ENCODE data around the gene FBLN1. TPM values are rescaled to one million over a fixed set of nuclear protein-coding genes. Genes with fewer than 3 reads are reported as not detected.
A peak's percentile ranks its signal among the peaks of the same experiment; 100 is the strongest.

Gene FBLN1
- total and polyA plus RNA-seq, 9 of the 15 experiments (the other 6 are each of a cell fraction or from before 2014, with no cell fraction given), result 0.66 TPM; not detected in 8

DNA sequence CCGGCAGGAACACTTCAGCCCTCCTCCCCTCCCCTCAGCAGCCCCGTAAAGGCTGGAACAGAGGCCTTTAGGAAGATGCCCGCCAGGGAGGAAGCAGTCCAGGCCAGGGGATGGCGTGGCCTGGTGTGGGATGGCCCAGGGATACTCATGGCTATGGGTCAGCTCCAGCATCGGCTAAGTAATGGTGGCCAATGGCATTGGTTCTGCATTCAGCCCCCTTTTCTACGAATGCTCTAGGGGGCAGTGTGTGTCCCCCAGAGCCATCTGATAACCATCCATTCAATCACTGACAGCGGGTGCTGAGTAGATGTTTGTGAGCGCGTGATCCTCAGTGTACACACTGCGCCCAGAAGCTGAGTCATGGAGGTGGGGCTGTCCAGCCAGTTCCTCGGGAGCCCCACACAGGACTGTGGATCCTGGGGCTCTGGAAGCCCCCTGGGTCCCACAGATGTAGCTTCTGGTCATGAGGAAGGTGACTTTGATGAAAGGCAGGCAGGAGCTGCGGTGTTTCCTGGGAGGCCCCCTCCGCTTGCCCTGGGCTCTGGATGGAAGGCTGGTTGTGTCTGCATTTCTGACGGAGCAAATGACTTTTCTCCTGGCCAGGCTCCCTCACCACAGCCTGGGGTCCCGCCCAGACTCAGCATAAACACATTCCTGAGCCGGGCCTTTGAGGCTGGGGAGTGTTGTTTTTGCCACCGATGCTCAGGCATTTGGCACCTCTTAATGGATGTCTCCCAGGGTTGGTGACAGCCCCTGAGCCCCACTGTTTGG, 46.5 kb downstream of the FBLN1 start:
- intact Hi-C loops (cut with micrococcal nuclease) (no loop called here), in situ Hi-C loops (cut with MboI) (no loop called here)
- Histone ChIP-seq H3K4me1 (replicated peaks in 1 of 2; ENCODE audit: control insufficient read depth in 2 of 2, insufficient read depth in 2 of 2, low read length in 2 of 2) (peaks cover 0 to 11% of the 10 kb centered on the region in 2 experiments; a peak in 2 of 5 replicates), H3K4me3 (no peak overlapping the region), H3K9me1 (ENCODE audit: control insufficient read depth, insufficient read depth, low read length) (no peaks in the 10 kb centered on the region), H3K27ac (ENCODE audit: extremely low read depth, low read depth, low read length) (no peak overlapping the region), H4K20me1 (replicated peaks; ENCODE audit: control insufficient read depth, insufficient read depth, low read length) (no peaks in the 10 kb centered on the region), H3K9me3 (replicated peaks; ENCODE audit: control insufficient read depth, insufficient read depth, low read depth, low read length) (no peaks in the 10 kb centered on the region; the same call in 1 of the 2 replicates), H3K27me3 (ENCODE audit: control insufficient read depth in 2 of 2, insufficient read depth in 2 of 2, low read length in 2 of 2) (peaks cover 2 to 24% of the 10 kb centered on the region in 2 experiments; a peak in 2 of 5 replicates), H2AFZ (ENCODE audit: low read depth, low read length) (no peak overlapping the region), H3K4me2 (ENCODE audit: insufficient read depth, low read length) (no peak overlapping the region), H3K9ac (ENCODE audit: insufficient read depth in 1 of 2, low read depth in 2 of 2, low read length in 2 of 2) (no peak overlapping the region), H3K79me2 (ENCODE audit: control insufficient read depth, insufficient read depth, low read length) (no peaks in the 10 kb centered on the region), H3K36me3 (ENCODE audit: control insufficient read depth, insufficient read depth, low read length) (no peaks in the 10 kb centered on the region)
- 1% methylated on average over 15 of the region's 17 CpGs for WGBS (ENCODE audit: insufficient coverage, low coverage, missing lambda C conversion rate)
- POLR2A ChIA-PET, result interaction anchor here (0.6 kb wide), 2 partner anchors 24 to 845 kb away, joined by 3 read pairs; no protein-coding TSS in a partner anchor
- DNase-seq (ENCODE audit: extremely low read depth in 1 of 4, low spot score in 3 of 4) (peak; percentile 37 to 49 (median 40)), ATAC-seq (peak; percentile 80), FAIRE-seq (no peak)
- CTCF ChIA-PET (ENCODE audit: low intra/inter-chr PET ratio), result interaction anchor here (0.5 to 0.6 kb wide), 2 partner anchors 280 to 463 kb away, joined by 3 read pairs; no protein-coding TSS in a partner anchor
- BruUV-seq (replicated peaks), result no TSS peak
- TF ChIP-seq, protein P1, sequence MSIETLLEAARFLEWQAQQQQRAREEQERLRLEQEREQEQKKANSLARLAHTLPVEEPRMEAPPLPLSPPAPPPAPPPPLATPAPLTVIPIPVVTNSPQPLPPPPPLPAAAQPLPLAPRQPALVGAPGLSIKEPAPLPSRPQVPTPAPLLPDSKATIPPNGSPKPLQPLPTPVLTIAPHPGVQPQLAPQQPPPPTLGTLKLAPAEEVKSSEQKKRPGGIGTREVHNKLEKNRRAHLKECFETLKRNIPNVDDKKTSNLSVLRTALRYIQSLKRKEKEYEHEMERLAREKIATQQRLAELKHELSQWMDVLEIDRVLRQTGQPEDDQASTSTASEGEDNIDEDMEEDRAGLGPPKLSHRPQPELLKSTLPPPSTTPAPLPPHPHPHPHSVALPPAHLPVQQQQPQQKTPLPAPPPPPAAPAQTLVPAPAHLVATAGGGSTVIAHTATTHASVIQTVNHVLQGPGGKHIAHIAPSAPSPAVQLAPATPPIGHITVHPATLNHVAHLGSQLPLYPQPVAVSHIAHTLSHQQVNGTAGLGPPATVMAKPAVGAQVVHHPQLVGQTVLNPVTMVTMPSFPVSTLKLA (conservative IDR thresholded peaks at IDR 0.05), result peak; percentile 21 to 62; a peak in 2 of 4 replicates
- TF ChIP-seq, protein P2, sequence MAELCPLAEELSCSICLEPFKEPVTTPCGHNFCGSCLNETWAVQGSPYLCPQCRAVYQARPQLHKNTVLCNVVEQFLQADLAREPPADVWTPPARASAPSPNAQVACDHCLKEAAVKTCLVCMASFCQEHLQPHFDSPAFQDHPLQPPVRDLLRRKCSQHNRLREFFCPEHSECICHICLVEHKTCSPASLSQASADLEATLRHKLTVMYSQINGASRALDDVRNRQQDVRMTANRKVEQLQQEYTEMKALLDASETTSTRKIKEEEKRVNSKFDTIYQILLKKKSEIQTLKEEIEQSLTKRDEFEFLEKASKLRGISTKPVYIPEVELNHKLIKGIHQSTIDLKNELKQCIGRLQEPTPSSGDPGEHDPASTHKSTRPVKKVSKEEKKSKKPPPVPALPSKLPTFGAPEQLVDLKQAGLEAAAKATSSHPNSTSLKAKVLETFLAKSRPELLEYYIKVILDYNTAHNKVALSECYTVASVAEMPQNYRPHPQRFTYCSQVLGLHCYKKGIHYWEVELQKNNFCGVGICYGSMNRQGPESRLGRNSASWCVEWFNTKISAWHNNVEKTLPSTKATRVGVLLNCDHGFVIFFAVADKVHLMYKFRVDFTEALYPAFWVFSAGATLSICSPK (IDR thresholded peaks at IDR 0.05; ENCODE audit: borderline replicate concordance), result no peak
- TF ChIP-seq, protein P3, sequence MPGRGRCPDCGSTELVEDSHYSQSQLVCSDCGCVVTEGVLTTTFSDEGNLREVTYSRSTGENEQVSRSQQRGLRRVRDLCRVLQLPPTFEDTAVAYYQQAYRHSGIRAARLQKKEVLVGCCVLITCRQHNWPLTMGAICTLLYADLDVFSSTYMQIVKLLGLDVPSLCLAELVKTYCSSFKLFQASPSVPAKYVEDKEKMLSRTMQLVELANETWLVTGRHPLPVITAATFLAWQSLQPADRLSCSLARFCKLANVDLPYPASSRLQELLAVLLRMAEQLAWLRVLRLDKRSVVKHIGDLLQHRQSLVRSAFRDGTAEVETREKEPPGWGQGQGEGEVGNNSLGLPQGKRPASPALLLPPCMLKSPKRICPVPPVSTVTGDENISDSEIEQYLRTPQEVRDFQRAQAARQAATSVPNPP (IDR thresholded peaks at IDR 0.05; ENCODE audit: borderline replicate concordance, insufficient read depth, insufficient read length), result no peak
- TF ChIP-seq HNRNPL (IDR thresholded peaks at IDR 0.05; ENCODE audit: low read depth, low read length) (no peak), ARID1B (IDR thresholded peaks at IDR 0.05) (peak; percentile 31; the same call in 1 of the 2 replicates), ZNF24 (IDR thresholded peaks at IDR 0.05) (no peak), ZNF41 (CRISPR knock-in tag; conservative IDR thresholded peaks at IDR 0.05) (no peak), POLR2G (IDR thresholded peaks at IDR 0.05; ENCODE audit: low read depth, low read length) (no peak)
- TF ChIP-seq, protein P4, sequence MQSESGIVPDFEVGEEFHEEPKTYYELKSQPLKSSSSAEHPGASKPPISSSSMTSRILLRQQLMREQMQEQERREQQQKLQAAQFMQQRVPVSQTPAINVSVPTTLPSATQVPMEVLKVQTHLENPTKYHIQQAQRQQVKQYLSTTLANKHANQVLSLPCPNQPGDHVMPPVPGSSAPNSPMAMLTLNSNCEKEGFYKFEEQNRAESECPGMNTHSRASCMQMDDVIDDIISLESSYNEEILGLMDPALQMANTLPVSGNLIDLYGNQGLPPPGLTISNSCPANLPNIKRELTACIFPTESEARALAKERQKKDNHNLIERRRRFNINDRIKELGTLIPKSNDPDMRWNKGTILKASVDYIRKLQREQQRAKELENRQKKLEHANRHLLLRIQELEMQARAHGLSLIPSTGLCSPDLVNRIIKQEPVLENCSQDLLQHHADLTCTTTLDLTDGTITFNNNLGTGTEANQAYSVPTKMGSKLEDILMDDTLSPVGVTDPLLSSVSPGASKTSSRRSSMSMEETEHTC (IDR thresholded peaks at IDR 0.05), result peak; percentile 70; the same call in 1 of the 2 replicates
- TF ChIP-seq, protein P5, sequence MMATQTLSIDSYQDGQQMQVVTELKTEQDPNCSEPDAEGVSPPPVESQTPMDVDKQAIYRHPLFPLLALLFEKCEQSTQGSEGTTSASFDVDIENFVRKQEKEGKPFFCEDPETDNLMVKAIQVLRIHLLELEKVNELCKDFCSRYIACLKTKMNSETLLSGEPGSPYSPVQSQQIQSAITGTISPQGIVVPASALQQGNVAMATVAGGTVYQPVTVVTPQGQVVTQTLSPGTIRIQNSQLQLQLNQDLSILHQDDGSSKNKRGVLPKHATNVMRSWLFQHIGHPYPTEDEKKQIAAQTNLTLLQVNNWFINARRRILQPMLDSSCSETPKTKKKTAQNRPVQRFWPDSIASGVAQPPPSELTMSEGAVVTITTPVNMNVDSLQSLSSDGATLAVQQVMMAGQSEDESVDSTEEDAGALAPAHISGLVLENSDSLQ (IDR thresholded peaks at IDR 0.05), result peak; percentile 78
- TF ChIP-seq, protein P6, sequence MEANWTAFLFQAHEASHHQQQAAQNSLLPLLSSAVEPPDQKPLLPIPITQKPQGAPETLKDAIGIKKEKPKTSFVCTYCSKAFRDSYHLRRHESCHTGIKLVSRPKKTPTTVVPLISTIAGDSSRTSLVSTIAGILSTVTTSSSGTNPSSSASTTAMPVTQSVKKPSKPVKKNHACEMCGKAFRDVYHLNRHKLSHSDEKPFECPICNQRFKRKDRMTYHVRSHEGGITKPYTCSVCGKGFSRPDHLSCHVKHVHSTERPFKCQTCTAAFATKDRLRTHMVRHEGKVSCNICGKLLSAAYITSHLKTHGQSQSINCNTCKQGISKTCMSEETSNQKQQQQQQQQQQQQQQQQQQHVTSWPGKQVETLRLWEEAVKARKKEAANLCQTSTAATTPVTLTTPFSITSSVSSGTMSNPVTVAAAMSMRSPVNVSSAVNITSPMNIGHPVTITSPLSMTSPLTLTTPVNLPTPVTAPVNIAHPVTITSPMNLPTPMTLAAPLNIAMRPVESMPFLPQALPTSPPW (CRISPR knock-in tag; IDR thresholded peaks at IDR 0.05), result no peak; the same call in 1 of the 2 replicates

Data from K562 (cell line).